Endometrium (tissue), 2 donors: Measurements from ENCODE around the gene PKIG.

Source experiments
- FAIRE-seq: peaks from 2 replicates; lab custom pipeline; 2012; peaks lifted over from hg19 to GRCh38; lab: Jason Lieb, UNC
- donor health status: control.
- donor health status: control.

The PKIG gene

GRCh38 chr20:44620030-44620429 lies 37.7 kb downstream of the PKIG start:
- no peak for FAIRE-seq

GRCh38 chr20:44621325-44621724 lies 38.9 kb downstream of the PKIG start:
- no peak for FAIRE-seq

- no peak for FAIRE-seq
These were observed 39.6 kb downstream of the PKIG start for GRCh38 chr20:44621939-44622338.

- no peak for FAIRE-seq
These were observed 40.3 kb downstream of the PKIG start for GRCh38 chr20:44622501-44623270.

GRCh38 chr20:44624152-44624551 lies 41.8 kb downstream of the PKIG start:
- FAIRE-seq: no peak

- no peak for FAIRE-seq
These were observed 42.4 kb downstream of the PKIG start for GRCh38 chr20:44624743-44625271.

- no peak for FAIRE-seq
These were observed 43.0 kb downstream of the PKIG start for GRCh38 chr20:44625361-44625760.

GRCh38 chr20:44626278-44626677 lies 43.9 kb downstream of the PKIG start:
- FAIRE-seq: no peak

DNA sequence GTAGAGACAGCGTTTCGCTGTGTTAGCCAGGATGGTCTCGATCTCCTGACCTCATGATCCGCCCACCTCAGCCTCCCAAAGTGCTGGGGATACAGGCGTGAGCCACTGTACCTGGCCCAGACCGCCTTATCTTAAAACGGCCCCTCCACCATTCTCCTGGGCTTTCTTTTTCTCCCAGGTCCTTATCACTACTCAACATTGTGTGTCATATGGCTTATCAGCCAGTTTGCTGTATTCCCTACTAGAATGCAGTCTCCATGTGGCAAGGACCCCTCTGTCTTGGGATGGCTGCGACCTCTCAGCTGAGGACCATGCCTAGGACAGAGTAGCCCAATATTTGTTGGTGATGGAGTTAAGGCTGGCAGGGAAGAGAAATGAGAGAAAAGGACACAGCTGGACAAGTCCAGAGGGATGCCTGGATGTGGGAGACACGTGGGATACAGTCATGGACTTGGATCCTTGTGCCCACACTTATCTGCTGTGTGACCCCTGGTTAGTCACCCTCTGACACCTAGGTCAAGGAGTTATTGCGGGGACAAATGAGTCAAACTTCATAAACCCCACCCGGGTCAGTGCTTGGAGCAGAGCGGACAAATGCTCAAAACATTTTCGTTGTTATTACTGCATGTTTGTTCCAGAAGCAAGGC lies 45.1 kb downstream of the PKIG start:
- FAIRE-seq: no peak

DNA sequence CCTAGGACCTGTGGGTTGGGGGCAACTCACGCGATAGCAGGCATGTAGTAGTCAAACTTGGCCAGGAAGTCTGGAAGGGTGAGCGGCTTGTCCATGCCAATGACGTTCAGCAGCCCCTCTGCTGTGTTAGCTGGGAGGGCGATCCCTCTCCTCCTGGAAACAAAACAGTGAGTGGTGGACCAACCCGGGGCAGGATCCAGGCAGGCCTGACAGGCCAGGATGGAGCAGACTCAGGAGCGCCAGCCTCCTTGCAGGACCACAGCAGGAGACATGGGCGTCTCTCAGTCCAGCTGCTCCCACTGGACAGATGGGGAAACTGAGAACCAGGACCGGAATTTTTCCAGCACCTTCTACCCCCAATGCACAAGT lies 46.6 kb downstream of the PKIG start:
- no peak for FAIRE-seq

- FAIRE-seq: no peak
These were observed 47.2 kb downstream of the PKIG start for GRCh38 chr20:44629542-44629941.

- FAIRE-seq: no peak
These were observed 47.9 kb downstream of the PKIG start for GRCh38 chr20:44630297-44630696.

- no peak for FAIRE-seq
These were observed 49.8 kb downstream of the PKIG start for GRCh38 chr20:44632103-44632752.

GRCh38 chr20:44633187-44633810 lies 50.9 kb downstream of the PKIG start:
- no peak for FAIRE-seq

DNA sequence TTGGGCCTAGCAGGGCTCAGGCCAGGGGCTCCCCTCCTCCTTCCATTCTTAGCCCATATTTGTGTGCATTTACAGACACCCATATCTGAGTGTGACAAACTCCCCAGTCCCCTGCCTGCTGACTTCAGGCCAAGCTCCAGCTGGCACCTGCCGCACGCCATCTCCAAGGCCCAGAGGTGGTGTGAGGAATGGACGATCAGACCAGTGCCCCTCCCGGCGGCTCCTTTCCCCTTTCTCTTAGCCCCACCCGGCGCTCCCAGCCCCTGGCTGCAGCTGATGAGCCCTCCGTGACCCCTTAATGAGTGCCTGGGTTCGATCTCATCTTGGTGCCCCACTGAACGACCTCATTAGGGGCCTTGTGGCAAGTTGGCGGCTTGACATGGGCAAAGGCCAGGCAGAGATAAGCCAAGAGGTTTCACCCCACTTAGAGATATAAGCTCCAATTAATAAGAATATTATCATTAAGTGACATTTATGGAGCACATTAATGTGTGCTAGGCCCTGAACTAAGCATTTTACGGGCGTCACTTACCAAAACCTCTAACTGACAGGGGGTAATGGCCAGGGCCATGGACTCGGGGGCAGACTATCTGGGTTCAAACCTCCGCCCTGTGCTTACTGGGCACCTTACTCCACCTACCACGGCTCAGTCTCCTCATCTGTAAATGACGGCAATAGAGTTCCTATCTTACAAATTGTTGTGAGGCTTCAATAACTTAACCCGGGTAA lies 51.7 kb downstream of the PKIG start:
- FAIRE-seq: no peak

DNA sequence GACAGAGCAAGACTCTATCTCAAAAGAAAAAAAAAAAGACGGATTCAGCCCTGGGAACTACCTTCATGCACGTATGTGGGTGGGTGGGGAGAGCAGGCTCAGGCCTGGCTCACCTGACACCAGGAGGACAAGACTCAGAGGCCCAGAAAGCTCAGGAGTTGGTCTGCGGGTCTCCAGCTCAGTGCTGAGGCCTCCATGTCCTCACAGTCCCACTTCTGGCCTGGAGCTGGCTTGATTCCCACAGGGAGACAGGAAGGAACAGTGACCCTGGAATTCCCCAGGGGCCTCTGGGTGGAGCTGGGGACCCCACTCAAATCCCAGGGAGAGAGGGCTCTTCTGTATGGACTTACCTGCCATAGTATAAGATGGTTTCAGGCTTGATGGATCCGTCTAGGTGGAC lies 53.5 kb downstream of the PKIG start:
- FAIRE-seq: no peak

- no peak for FAIRE-seq
These were observed 54.7 kb downstream of the PKIG start for GRCh38 chr20:44637042-44637441.

DNA sequence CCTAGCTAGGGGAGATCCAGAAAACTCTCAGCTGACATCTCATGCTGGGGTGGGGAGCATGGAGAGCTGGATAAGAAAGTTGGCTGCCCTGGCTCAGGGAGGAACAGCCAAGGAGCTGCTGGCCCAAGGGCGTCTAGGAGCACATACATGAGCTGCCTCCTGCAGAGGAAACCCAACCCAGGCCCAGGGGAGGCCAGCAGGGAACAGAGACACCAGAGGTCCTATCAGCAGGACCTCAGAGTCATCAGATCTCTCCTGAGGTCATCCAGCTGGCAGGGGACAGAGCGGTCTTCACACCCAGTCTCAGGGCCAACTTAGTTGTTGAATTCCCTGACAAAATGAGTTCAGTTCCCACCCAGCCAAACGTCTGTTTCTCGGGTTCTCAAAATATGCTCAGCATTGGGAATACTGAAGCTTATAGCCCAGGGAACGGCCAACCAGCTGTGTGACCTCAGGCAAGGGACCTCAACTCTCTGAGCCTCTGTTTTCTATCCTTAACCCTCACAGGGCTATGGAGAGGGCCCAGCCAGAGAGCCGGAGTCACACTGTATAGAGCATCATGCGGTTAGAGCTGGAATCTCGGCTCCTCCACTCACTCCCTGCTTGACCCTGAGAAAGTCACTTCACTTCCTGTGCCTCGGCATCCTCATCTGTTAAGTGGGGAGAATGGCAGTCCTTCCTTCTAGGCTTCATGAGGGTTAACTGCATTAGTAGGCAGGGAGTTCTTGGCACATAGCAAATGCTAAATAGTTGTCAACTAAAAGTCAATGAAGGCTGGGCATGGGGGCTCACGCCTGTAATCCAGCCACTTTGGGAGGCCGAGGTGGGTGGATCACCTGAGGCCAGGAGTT lies 55.4 kb downstream of the PKIG start:
- FAIRE-seq: no peak

DNA sequence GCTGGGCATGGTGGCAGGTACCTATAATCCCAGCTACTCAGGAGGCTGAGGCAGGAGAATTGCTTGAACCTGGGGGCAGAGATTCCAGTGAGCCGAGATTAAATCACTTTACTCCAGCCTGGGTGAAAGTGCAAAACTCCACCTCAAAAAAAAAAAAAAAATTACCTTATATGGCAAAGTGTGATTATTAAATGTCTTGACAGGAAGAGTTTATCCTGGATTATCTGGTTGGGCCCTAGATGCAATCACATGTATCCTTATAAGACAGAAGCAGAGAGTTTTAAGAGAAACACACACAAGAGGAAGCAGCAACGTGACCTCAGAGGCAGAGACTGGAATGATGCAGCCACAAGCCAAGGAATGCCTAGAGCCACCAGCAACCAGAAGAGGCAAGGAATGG lies 58.1 kb downstream of the PKIG start:
- FAIRE-seq: no peak

DNA sequence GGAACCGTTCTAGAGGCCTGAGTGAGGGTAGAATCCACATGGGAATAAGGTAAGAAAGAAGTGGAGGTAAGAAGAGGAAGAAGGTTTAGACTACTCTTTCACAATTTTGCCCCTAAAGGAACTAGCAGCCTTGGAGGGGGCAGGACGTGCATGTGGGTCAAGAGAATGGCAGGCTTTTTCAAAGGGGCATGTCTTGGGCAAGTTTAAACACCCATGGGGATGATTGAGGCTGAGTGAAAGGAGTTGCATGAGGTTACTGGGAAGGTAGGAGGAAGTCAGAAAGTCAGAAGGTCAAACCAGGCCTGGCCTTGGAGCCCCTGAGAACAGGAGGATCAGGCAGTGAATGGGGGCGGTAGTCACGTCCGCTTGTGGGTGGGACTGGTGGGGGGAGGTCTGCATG lies 58.9 kb downstream of the PKIG start:
- no peak for FAIRE-seq
